ENCODE results near the gene PQBP1.

Gene PQBP1

DNA sequence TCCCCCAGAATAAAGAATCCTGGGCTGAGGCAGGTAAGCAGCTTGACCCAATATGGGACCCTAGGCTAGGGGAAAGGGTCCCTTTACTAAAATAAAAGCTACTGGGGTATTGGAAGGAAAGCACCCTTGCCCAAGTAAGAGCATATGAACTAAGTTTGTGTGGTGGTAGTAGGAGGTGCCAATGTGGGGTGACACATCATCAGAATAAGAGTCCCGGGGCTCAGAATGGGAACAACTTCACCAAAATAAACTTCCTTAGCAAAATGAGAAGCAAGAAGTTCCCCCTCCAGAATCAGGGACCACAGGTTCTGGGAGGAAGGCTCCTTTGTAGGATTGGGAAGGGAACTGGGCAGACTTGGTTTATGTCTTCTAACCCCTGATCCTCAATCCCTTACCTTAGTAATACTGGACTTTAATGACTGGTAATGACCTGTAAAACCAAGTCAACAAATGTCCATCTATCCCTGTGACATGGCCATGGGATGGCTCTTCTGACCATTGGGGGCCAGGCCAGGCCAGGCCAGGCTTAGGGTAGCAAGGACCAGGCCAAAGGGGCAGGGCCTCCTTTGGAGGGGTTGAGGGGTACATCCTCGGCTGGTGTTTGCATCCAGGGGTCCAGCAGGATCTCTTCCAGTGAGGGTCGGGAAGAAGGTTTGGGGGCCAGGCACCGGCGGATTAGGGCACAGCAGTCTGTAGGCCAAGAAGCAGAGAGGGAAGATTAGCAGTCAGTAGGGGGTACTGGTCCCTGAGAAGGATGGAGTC, 16.1 kb downstream of the PQBP1 start:
- Histone ChIP-seq H3K9ac (ENCODE audit: low read length in 2 of 2) (no peak overlapping the region), H3K9me3 (ENCODE audit: control insufficient read depth in 2 of 2, low read length in 2 of 2) (no peaks in the 10 kb centered on the region), H3K27ac (ENCODE audit: low read length) (no peak overlapping the region), H3K36me3 (ENCODE audit: control insufficient read depth in 2 of 2, insufficient read depth in 2 of 2, low read length in 2 of 2) (peaks cover 0 to 5% of the 10 kb centered on the region in 2 donors), H3K4me1 (ENCODE audit: control insufficient read depth, insufficient read depth, low read length) (peaks cover 10% of the 10 kb centered on the region), H3K4me3 (ENCODE audit: low read length in 2 of 2) (no peak overlapping the region), H3K27me3 (ENCODE audit: control insufficient read depth in 1 of 2, insufficient read depth in 2 of 2, low read length in 2 of 2) (peaks cover 0 to 8% of the 10 kb centered on the region in 2 donors)

DNA sequence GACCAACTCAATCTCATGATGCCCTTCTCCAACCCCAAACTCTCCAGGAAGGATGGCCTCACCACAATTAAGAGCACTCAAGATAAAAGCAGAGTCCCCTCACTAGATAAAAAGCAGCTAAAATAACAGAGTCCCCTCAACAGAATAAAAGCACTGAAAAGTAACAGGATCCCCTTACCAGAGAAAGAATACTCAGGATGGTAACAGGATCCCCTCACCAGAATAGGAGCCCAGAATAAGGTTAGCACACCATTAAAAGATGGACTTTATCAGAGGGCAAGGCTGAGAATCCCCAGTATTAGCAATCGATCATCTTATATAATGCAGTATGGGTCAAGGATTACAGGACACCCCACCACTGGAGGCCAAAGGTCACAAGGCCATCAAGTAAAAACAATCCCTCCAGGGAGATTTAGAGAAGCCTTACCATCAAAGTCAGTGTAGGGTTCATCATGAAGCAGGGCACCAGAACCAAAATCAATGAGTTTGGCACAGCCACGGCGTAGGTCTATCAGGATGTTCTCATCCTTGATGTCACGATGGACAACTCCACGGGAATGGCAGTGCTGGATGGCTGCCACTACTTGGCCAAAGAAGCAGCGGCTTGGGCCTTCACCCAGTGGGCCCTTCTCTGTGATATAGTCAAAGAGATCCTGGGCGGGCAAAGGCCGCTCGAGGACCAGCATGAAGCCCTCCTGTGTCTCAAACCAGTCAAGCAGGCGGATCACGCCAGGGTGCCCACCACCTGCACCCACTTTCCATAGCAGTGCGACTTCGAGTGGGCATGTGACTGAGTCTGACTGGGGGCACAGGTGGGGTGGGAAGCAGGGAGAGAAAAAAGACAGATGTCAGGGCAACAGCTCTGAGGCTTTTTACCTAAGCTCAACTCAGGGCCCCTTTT, 17.1 kb downstream of the PQBP1 start:
- Histone ChIP-seq H3K36me3 (ENCODE audit: control insufficient read depth in 2 of 2, insufficient read depth in 2 of 2, low read length in 2 of 2) (peaks cover 0 to 5% of the 10 kb centered on the region in 2 donors), H3K4me1 (ENCODE audit: control insufficient read depth, insufficient read depth, low read length) (peaks cover 14% of the 10 kb centered on the region), H3K4me3 (ENCODE audit: low read length in 2 of 2) (no peak overlapping the region), H3K27ac (ENCODE audit: low read length) (no peak overlapping the region), H3K9me3 (ENCODE audit: control insufficient read depth in 2 of 2, low read length in 2 of 2) (no peaks in the 10 kb centered on the region), H3K27me3 (ENCODE audit: control insufficient read depth in 1 of 2, insufficient read depth in 2 of 2, low read length in 2 of 2) (peaks cover 0 to 4% of the 10 kb centered on the region in 2 donors), H3K9ac (ENCODE audit: low read length in 2 of 2) (no peak overlapping the region)

DNA sequence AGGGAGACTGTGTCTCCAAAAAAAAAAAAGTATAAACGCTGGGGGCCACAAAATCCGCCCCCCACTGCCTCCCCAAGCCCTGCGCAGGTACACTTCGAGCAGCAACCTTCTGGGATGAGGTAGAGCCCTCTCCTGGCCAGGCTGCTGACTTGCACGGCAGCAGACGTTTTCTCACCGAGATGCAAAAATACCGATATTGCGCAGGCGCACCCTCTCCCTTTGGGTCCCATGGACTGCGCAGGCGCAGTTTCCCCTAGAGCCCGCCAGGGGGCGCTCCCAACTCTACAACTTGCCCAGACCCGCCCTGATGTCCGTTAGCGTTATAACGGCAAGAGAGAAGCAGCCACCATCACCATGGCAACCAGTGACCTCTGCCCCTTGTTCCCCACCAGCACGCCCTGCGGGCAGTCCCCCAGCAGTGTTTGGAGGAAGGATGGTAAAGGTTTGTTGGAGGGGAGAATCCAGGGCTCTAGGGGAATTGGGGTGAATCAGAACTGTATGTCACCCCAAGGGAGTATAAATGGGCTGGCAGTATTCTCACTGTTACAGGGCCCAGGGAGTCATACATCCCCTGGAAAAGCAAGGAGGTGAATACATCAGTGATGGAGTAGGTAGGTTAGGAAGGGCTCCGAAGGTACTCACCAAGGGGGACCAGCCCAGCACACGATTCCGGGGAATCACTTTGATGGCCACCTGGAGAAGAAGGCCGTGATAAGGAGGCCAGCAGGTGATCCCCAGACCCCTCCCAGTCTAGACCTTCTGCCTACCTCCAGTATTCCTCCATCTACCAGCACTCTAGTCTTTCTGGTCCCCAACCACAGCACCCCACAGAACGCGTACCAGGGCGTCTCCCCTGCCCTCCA, 19.6 kb downstream of the PQBP1 start:
- Histone ChIP-seq H3K36me3 (ENCODE audit: control insufficient read depth in 2 of 2, insufficient read depth in 2 of 2, low read length in 2 of 2) (peaks cover 0 to 9% of the 10 kb centered on the region in 2 donors), H3K9me3 (ENCODE audit: control insufficient read depth in 2 of 2, low read length in 2 of 2) (no peaks in the 10 kb centered on the region), H3K27ac (ENCODE audit: low read length) (peak overlapping the region; percentile 53), H3K4me3 (ENCODE audit: low read length in 2 of 2) (peak overlapping the region in 1 of 2 donors; percentile 72), H3K4me1 (ENCODE audit: control insufficient read depth, insufficient read depth, low read length) (peaks cover 9% of the 10 kb centered on the region), H3K9ac (ENCODE audit: low read length in 2 of 2) (no peak overlapping the region), H3K27me3 (ENCODE audit: control insufficient read depth in 1 of 2, insufficient read depth in 2 of 2, low read length in 2 of 2) (peaks cover 0 to 9% of the 10 kb centered on the region in 2 donors)

DNA sequence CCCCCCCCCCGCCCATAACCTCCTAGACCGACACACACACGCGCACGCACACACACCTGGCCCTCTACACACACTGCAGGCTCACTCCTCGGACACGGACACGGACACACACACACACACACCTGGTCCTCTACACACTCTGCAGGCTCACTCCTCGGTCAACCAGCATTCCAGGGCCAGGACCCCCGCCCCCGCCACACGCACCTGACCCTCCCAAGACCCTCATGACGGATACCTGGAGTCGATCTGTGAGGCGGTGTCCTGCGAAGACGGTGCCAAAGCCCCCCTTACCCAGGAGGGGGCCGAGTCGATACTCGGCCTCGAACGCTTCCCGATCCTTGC, 20.5 kb downstream of the PQBP1 start:
- Histone ChIP-seq H3K27ac (ENCODE audit: low read length) (peak overlapping the region; percentile 80), H3K9me3 (ENCODE audit: control insufficient read depth in 2 of 2, low read length in 2 of 2) (no peaks in the 10 kb centered on the region), H3K27me3 (ENCODE audit: control insufficient read depth in 1 of 2, insufficient read depth in 2 of 2, low read length in 2 of 2) (peaks cover 0 to 10% of the 10 kb centered on the region in 2 donors), H3K4me3 (ENCODE audit: low read length in 2 of 2) (peak overlapping the region; percentile 46 to 72), H3K4me1 (ENCODE audit: control insufficient read depth, insufficient read depth, low read length) (peaks cover 9% of the 10 kb centered on the region), H3K9ac (ENCODE audit: low read length in 2 of 2) (peak overlapping the region; percentile 42 to 53), H3K36me3 (ENCODE audit: control insufficient read depth in 2 of 2, insufficient read depth in 2 of 2, low read length in 2 of 2) (peaks cover 4 to 11% of the 10 kb centered on the region in 2 donors)

DNA sequence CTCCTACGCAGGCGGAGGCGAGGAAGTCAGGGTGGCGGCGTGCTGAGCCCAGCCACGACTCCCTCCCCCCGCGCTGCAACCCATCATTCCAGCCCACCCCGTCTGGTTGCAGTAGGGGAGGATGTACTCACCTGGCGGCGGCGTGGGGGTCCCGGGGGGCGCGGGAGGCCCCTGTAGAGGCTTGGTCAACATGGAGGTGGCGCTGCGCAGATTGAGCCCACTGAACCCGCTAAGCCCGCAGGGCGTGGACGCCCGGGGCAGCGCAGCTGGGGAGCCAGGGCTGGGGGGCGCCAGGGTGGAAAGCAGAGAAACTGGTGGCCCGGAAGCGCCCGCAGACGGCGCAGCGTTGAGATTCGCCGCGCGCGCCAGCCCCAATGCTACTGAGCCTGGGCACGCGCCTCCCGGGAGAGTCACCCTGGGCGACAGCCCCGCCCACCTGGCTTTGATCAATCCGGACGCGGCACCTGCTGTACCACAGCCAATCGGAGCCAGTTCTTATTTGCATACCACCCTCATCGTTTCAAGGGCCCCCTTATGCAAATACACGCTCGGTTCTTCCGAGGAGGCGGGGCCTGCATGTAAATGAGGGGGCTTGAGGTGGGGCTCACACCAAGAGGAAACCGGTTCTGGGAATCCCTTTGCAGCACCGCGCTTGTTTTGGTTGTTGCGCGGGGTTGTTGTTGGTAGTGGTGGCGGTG, 21.1 kb downstream of the PQBP1 start, which contains the start of gene PIM2:
TSS of gene PIM2 (minus strand) at position 382 of the 698 bp plus-strand sequence. CDS start at position 192, 190 bp downstream.
- Histone ChIP-seq H3K27ac (ENCODE audit: low read length) (peak within 1 kb of the TSS; percentile 80), H3K4me1 (ENCODE audit: control insufficient read depth, insufficient read depth, low read length) (peaks cover 9% of the 10 kb centered on the region), H3K27me3 (ENCODE audit: control insufficient read depth in 1 of 2, insufficient read depth in 2 of 2, low read length in 2 of 2) (peaks cover 0 to 10% of the 10 kb centered on the region in 2 donors), H3K9ac (ENCODE audit: low read length in 2 of 2) (peak within 1 kb of the TSS; percentile 53 to 55), H3K4me3 (ENCODE audit: low read length in 2 of 2) (peak within 1 kb of the TSS; percentile 55 to 72), H3K9me3 (ENCODE audit: control insufficient read depth in 2 of 2, low read length in 2 of 2) (no peaks in the 10 kb centered on the region), H3K36me3 (ENCODE audit: control insufficient read depth in 2 of 2, insufficient read depth in 2 of 2, low read length in 2 of 2) (peaks cover 4 to 16% of the 10 kb centered on the region in 2 donors)

DNA sequence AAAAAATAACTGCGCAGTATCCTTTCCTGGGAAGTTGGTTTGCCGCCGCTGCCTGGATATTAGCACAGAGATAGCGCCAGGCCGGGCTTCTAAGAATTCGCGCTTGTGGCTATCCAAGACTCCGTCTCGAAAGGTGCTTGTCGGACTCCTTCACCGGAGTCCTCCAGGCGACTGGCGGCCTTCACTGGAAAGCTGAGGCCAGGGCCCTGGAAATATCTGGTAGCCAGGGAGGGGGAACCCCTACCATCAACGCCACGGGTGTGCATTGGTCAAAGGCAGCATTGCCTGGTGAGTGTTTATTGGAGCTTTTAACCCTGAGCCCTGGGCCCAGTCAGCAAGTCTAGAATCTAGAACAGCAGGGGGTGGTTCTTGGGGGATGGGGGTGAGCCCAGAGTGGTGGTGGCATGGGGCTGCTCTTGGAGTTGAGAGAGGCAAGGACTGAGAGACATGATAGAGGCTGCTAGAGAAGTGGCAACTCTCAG, 21.7 kb downstream of the PQBP1 start:
- peaks cover 9 to 16% of the 10 kb centered on the region in 2 donors for H3K36me3 ChIP-seq (ENCODE audit: control insufficient read depth in 2 of 2, insufficient read depth in 2 of 2, low read length in 2 of 2)
- H3K27me3 ChIP-seq (ENCODE audit: control insufficient read depth in 1 of 2, insufficient read depth in 2 of 2, low read length in 2 of 2) = peaks cover 0 to 10% of the 10 kb centered on the region in 2 donors
- H3K9ac ChIP-seq (ENCODE audit: low read length in 2 of 2) = peak overlapping the region; percentile 51 to 55
- no peaks in the 10 kb centered on the region for H3K9me3 ChIP-seq (ENCODE audit: control insufficient read depth in 2 of 2, low read length in 2 of 2)
- peaks cover 9% of the 10 kb centered on the region for H3K4me1 ChIP-seq (ENCODE audit: control insufficient read depth, insufficient read depth, low read length)
- peak overlapping the region; percentile 55 to 72 for H3K4me3 ChIP-seq (ENCODE audit: low read length in 2 of 2)
- H3K27ac ChIP-seq (ENCODE audit: low read length) = peak overlapping the region; percentile 80

DNA sequence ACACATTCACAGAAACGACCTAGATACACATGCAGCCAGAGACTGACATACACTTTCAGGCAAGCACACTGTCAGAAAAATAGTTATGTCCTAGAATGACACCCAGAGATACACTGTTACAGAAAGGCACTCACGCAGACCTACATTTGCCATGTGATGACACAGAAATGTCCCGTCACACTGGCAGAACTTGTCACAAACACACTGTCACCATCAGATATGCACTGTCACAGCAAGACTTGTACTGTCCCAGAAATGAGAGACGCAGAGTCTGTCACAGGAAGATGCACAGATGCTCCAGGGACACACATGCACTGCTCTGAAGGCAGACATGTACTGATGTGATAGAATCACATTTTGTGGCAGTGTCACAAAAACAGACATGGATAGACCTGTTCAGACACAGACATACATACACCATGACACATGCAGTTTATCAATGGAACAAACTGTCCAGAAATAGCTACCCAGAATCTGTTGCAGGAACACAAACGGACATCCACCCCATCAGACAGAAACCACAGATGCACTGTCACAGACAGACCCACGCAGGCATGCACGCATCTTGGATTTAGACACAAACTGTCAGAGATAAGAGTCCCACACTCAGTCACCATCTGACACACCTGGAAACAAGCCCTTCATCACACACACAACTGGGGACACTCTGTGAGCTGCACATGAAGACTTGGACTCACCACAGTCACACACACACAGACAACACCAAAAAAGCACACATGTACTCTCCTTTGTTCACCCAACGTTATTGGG, 22.4 kb downstream of the PQBP1 start:
- H3K4me3 ChIP-seq (ENCODE audit: low read length in 2 of 2) = peak overlapping the region in 1 of 2 donors; percentile 72
- H3K27ac ChIP-seq (ENCODE audit: low read length) = peak overlapping the region; percentile 80
- peaks cover 10 to 12% of the 10 kb centered on the region in 2 donors for H3K36me3 ChIP-seq (ENCODE audit: control insufficient read depth in 2 of 2, insufficient read depth in 2 of 2, low read length in 2 of 2)
- H3K9me3 ChIP-seq (ENCODE audit: control insufficient read depth in 2 of 2, low read length in 2 of 2) = no peaks in the 10 kb centered on the region
- peak overlapping the region in 1 of 2 donors; percentile 21 for H3K9ac ChIP-seq (ENCODE audit: low read length in 2 of 2)
- H3K27me3 ChIP-seq (ENCODE audit: control insufficient read depth in 1 of 2, insufficient read depth in 2 of 2, low read length in 2 of 2) = peaks cover 0 to 11% of the 10 kb centered on the region in 2 donors
- peaks cover 9% of the 10 kb centered on the region for H3K4me1 ChIP-seq (ENCODE audit: control insufficient read depth, insufficient read depth, low read length)

DNA sequence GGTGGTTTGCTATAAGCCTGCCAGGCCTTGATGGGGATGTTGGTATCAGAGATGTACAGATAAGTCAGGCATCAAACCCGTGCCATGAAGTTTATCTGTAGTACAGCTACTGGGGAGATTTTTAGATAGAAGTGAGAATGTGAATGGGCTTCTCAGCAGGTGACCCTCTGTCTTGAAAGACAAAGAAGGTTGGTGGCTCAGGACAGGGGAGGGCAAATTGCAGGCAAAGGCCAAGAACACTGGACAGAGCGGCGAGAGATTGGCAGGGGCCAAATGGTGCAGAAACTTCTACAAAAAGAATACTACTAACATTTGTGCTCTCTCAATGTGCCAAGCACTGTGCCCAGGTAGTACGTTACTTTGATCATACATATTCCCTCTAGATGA, 23.0 kb downstream of the PQBP1 start:
- H3K27ac ChIP-seq (ENCODE audit: low read length) = no peak overlapping the region
- H3K4me3 ChIP-seq (ENCODE audit: low read length in 2 of 2) = no peak overlapping the region
- peaks cover 13 to 14% of the 10 kb centered on the region in 2 donors for H3K36me3 ChIP-seq (ENCODE audit: control insufficient read depth in 2 of 2, insufficient read depth in 2 of 2, low read length in 2 of 2)

DNA sequence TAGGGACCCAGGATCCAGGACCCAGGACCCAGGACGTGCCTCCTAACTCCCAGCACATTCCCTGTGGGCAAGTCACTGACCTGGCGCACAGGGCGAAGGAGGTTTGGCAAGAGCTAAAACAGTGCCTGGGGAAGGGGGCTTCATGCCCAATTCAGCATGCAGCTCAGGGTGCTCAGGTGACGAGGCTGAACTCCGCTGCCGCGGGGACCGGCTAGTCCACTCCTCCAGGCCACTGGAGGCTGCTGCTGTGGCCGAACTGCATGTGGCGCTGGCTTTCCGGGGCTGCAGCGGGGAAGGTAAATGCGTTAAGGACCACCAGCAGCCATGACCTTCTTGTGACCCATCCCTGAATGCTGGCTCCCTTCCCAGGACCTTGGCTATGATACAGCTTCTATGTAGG, 26.0 kb downstream of the PQBP1 start:
- peaks cover 0 to 8% of the 10 kb centered on the region in 2 donors for H3K27me3 ChIP-seq (ENCODE audit: control insufficient read depth in 1 of 2, insufficient read depth in 2 of 2, low read length in 2 of 2)
- H3K4me1 ChIP-seq (ENCODE audit: control insufficient read depth, insufficient read depth, low read length) = peaks cover 7% of the 10 kb centered on the region
- H3K36me3 ChIP-seq (ENCODE audit: control insufficient read depth in 2 of 2, insufficient read depth in 2 of 2, low read length in 2 of 2) = peaks cover 13 to 16% of the 10 kb centered on the region in 2 donors
- H3K27ac ChIP-seq (ENCODE audit: low read length) = no peak overlapping the region
- no peaks in the 10 kb centered on the region for H3K9me3 ChIP-seq (ENCODE audit: control insufficient read depth in 2 of 2, low read length in 2 of 2)
- no peak overlapping the region for H3K4me3 ChIP-seq (ENCODE audit: low read length in 2 of 2)
- no peak overlapping the region for H3K9ac ChIP-seq (ENCODE audit: low read length in 2 of 2)

More for the DNA sequence above, 23.0 kb downstream of the PQBP1 start:
- no peak overlapping the region for H3K9ac ChIP-seq (ENCODE audit: low read length in 2 of 2)
- peaks cover 0 to 11% of the 10 kb centered on the region in 2 donors for H3K27me3 ChIP-seq (ENCODE audit: control insufficient read depth in 1 of 2, insufficient read depth in 2 of 2, low read length in 2 of 2)
- H3K9me3 ChIP-seq (ENCODE audit: control insufficient read depth in 2 of 2, low read length in 2 of 2) = no peaks in the 10 kb centered on the region
- H3K4me1 ChIP-seq (ENCODE audit: control insufficient read depth, insufficient read depth, low read length) = peaks cover 9% of the 10 kb centered on the region
